ENCODE measurements around the gene ZGRF1. TPM values are rescaled to one million over a fixed set of nuclear protein-coding genes. Genes with fewer than 3 reads are reported as not detected.

ZGRF1 gene, protein sequence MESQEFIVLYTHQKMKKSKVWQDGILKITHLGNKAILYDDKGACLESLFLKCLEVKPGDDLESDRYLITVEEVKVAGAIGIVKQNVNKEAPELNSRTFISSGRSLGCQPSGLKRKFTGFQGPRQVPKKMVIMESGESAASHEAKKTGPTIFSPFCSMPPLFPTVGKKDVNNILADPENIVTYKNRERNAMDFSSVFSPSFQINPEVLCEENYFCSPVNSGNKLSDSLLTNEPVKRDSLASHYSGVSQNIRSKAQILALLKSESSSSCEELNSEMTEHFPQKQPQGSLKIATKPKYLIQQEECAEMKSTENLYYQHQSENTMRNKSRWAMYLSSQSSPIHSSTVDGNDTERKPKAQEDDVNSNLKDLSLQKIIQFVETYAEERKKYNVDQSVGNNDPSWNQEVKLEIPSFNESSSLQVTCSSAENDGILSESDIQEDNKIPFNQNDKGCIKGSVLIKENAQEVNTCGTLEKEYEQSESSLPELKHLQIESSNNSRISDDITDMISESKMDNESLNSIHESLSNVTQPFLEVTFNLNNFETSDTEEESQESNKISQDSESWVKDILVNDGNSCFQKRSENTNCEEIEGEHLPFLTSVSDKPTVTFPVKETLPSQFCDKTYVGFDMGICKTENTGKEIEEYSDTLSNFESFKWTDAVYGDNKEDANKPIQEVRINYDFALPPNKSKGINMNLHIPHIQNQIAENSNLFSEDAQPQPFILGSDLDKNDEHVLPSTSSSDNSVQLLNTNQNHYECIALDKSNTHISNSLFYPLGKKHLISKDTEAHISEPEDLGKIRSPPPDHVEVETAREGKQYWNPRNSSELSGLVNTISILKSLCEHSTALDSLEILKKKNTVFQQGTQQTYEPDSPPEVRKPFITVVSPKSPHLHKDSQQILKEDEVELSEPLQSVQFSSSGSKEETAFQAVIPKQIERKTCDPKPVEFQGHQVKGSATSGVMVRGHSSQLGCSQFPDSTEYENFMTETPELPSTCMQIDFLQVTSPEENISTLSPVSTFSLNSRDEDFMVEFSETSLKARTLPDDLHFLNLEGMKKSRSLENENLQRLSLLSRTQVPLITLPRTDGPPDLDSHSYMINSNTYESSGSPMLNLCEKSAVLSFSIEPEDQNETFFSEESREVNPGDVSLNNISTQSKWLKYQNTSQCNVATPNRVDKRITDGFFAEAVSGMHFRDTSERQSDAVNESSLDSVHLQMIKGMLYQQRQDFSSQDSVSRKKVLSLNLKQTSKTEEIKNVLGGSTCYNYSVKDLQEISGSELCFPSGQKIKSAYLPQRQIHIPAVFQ (N-terminal part only)
- total RNA-seq: 1 to 10 TPM; 4.0 to 9.0 (median 4.6) TPM

DNA sequence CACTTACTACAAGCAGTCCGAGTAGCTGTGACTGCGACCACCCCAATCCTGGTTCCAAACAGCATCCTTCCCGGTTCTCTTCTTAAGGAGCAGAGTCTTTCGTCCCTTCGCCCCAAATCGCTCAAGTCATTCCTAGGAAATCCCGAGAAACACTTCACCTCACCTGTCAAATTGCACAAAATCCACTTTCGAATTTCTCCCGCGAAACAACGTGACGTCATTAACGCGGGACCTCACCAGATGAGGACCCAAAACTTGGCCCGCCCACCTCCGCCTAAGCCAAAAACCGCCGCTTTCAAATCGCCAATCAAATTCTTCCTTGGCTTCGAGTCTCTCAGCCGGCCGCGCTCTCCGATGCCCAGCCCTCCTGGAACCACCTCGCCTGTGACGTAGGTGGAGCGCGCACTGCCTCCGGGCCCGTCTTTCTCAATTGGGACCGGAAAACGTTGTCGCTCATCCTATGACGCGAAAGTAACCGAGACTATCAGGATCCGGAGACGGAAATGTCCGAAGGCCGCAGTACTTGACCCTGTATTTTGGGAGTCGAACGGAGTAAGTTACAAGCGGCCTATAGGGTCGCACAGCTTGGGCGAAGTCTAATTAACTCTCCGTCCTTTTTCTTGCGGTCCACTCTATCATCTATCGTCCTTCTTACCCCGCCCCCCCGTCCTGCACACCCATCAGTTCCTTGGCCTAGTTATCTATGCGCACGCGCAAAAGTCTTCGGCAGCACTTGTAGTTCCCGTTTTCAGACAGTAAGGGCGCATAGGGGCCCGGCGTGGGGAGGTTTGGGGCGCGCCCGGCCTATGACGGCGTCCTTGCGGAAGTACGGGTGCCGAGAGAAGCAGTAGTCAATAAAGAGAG lies at the start of gene ZGRF1, which contains the start of gene LARP7:
Gene ZGRF1 (minus strand): TSS at position 222 of the 864 bp plus-strand sequence. CDS start 3,733 bp downstream, outside the sequence.
Gene LARP7 (plus strand): TSS at position 456 of the 864 bp plus-strand sequence. CDS start 7,527 bp downstream, outside the sequence.
- peaks cover 0 to 9% (median 0%) of the 10 kb centered on the region in 3 donors for H3K36me3 ChIP-seq
- H3K9me3 ChIP-seq: no peaks in the 10 kb centered on the region
- WGBS, 2 donors: 0% methylated on average over 38 to 47 of the region's 66 CpGs
- peak within 1 kb of the TSS; percentile 47 to 81 (median 69) for H3K4me3 ChIP-seq
- TF ChIP-seq, protein P1, sequence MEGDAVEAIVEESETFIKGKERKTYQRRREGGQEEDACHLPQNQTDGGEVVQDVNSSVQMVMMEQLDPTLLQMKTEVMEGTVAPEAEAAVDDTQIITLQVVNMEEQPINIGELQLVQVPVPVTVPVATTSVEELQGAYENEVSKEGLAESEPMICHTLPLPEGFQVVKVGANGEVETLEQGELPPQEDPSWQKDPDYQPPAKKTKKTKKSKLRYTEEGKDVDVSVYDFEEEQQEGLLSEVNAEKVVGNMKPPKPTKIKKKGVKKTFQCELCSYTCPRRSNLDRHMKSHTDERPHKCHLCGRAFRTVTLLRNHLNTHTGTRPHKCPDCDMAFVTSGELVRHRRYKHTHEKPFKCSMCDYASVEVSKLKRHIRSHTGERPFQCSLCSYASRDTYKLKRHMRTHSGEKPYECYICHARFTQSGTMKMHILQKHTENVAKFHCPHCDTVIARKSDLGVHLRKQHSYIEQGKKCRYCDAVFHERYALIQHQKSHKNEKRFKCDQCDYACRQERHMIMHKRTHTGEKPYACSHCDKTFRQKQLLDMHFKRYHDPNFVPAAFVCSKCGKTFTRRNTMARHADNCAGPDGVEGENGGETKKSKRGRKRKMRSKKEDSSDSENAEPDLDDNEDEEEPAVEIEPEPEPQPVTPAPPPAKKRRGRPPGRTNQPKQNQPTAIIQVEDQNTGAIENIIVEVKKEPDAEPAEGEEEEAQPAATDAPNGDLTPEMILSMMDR (IDR thresholded peaks at IDR 0.05): peak; percentile 97 to 99 (median 99)
- TF ChIP-seq POLR2A (IDR thresholded peaks at IDR 0.05): peak in 2 of 4 donors; percentile 41 to 71
- peak; percentile 96 for DNase-seq
- intact Hi-C loops (cut with DNase I): loop anchor here (10.0 kb wide), 2 partner anchors 128 to 298 kb away; no protein-coding TSS in a partner anchor
- peaks cover 10 to 35% (median 12%) of the 10 kb centered on the region in 3 donors for H3K4me1 ChIP-seq
- peak within 1 kb of the TSS; percentile 87 to 98 (median 95) for H3K27ac ChIP-seq
- H3K27me3 ChIP-seq: no peaks in the 10 kb centered on the region

DNA sequence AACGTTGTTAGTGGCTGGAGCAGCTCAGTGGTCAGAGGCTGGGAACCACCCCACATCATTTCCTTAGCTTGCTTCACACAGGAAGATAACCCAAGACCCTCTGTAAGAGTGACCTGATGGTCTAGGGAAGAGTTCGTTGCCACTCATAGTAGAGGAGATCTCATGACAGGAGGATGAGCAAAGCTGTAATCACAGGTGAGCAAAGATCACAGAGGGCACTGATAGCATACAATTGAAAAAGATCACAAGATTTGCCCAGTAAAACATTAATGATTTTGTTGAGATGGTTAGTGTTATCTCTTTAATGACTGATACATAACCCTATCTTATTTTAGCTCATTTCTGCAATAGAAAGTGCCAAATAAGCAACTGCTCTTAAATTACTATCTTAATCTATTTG lies 44.3 kb upstream of the ZGRF1 start:
- H3K4me1 ChIP-seq: no peaks in the 10 kb centered on the region
- no peaks in the 10 kb centered on the region for H3K9me3 ChIP-seq
- TF ChIP-seq, protein P1 (IDR thresholded peaks at IDR 0.05): no peak
- TF ChIP-seq POLR2A (IDR thresholded peaks at IDR 0.05): no peak
- H3K4me3 ChIP-seq: no peak overlapping the region
- 39 to 63% methylated on average over 2 of the region's 2 CpGs for WGBS, 2 donors
- no peaks in the 10 kb centered on the region for H3K27me3 ChIP-seq
- intact Hi-C loops (cut with DNase I): no loop called here
- H3K27ac ChIP-seq: no peak overlapping the region
- no peak for DNase-seq
- H3K36me3 ChIP-seq: no peaks in the 10 kb centered on the region

DNA sequence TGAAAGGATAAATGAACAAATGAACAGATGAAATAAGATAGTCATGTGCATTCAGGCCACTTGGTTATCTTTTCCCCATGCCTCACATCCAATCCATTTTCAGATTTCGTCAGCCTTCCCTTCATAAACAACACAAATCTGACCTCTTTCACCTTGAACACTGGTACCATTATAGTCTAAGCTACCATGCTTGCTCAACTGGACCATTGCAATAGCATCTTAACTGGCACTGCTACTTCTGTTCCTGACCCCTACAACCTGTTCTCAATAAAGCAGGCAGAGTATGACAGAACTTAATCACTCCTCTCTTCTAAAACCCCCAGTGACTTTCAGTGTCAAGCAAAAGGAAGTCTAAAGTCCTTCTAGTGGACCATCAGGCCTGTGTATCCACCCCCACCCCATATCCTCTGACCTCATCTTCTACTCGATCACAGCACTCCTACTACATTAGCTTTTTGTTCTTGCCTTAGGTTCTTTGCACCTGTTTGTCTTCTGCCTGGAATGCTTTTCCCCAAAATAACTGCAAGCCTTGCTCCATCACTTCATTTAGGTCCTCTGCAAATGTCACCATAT lies 40.9 kb upstream of the ZGRF1 start:
- intact Hi-C loops (cut with DNase I): no loop called here
- no peak overlapping the region for H3K27ac ChIP-seq
- H3K27me3 ChIP-seq: no peaks in the 10 kb centered on the region
- H3K4me3 ChIP-seq: no peak overlapping the region
- H3K9me3 ChIP-seq: no peaks in the 10 kb centered on the region
- TF ChIP-seq, protein P1 (IDR thresholded peaks at IDR 0.05): no peak
- TF ChIP-seq POLR2A (IDR thresholded peaks at IDR 0.05): no peak
- H3K4me1 ChIP-seq: no peaks in the 10 kb centered on the region
- H3K36me3 ChIP-seq: no peaks in the 10 kb centered on the region
- 65 to 68% methylated on average over 2 of the region's 2 CpGs for WGBS, 2 donors
- no peak for DNase-seq

DNA sequence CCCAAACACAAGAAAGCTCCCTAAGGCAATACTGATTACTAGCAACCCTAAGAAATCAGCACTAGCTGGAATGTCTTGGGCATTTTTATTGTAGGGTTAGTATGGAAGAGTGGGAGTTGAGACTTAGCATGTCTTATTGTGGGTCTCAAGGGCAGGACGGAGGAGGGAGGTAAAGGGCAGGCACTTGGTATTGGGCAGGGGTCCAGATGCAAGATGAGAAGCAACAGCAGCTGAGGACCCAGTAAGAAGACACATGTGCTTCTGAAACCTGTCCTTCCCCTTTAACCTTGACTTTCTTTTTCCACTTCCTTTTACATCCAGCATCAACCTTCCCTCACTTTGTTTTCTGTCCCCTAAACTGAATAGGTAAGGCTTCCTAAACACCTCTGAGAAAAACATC lies 37.7 kb upstream of the ZGRF1 start:
- intact Hi-C loops (cut with DNase I): no loop called here
- Histone ChIP-seq H3K9me3 (no peaks in the 10 kb centered on the region), H3K4me3 (no peak overlapping the region), H3K36me3 (no peaks in the 10 kb centered on the region), H3K27me3 (no peaks in the 10 kb centered on the region), H3K27ac (no peak overlapping the region), H3K4me1 (no peaks in the 10 kb centered on the region)
- no peak for DNase-seq
- TF ChIP-seq POLR2A (IDR thresholded peaks at IDR 0.05): no peak
- TF ChIP-seq, protein P1 (IDR thresholded peaks at IDR 0.05): no peak
- WGBS, 2 donors: 37 to 90% methylated on average over 1 of the region's 1 CpG

Data from esophagus squamous epithelium (tissue), 5 donors.